DMS53 treated with DMSO at 0.1 percent for 48 hours (cell line): ENCODE measurements around the gene FRAS1.
"Not testable (repeated sequence)": the region's sequence is repeated elsewhere in the genome, so short reads cannot be mapped to it uniquely, and the experiment has no call there.

Experiments used
- DNase-seq: peaks from one replicate; lab custom pipeline; 2025; ENCODE audit not compliant: unreplicated experiment; lab: John Stamatoyannopoulos, UW

The FRAS1 gene

GRCh38 chr4:78057600-78058550, 752 bp downstream of the FRAS1 start:
- DNase-seq: peak; percentile 29

GRCh38 chr4:78058591-78059523, 1.7 kb downstream of the FRAS1 start:
- peak; percentile 12 for DNase-seq

GRCh38 chr4:78059524-78059889, 2.4 kb downstream of the FRAS1 start:
- DNase-seq: peak; percentile 76

GRCh38 chr4:78059938-78060337, 2.8 kb downstream of the FRAS1 start:
- DNase-seq: no peak

GRCh38 chr4:78061939-78062570, 4.9 kb downstream of the FRAS1 start:
- DNase-seq: no peak

- no peak for DNase-seq
Measured at GRCh38 chr4:78065508-78066192, 8.5 kb downstream of the FRAS1 start.

GRCh38 chr4:78068481-78068880, 11.4 kb downstream of the FRAS1 start:
- no peak for DNase-seq

- no peak for DNase-seq
Measured at GRCh38 chr4:78069319-78069718, 12.2 kb downstream of the FRAS1 start.

GRCh38 chr4:78069859-78070258, 12.7 kb downstream of the FRAS1 start:
- DNase-seq: no peak

- DNase-seq: no peak
Measured at GRCh38 chr4:78070731-78071282, 13.7 kb downstream of the FRAS1 start.

GRCh38 chr4:78074759-78075158, 17.6 kb downstream of the FRAS1 start:
- DNase-seq: no peak

- DNase-seq: no peak
Measured at GRCh38 chr4:78075986-78076385, 18.9 kb downstream of the FRAS1 start.

- DNase-seq: no peak
Measured at GRCh38 chr4:78078101-78078500, 21.0 kb downstream of the FRAS1 start.

- no peak for DNase-seq
Measured at GRCh38 chr4:78079726-78080430, 22.8 kb downstream of the FRAS1 start.

GRCh38 chr4:78081541-78081940, 24.4 kb downstream of the FRAS1 start:
- no peak for DNase-seq

- DNase-seq: no peak
Measured at GRCh38 chr4:78083035-78083434, 25.9 kb downstream of the FRAS1 start.

GRCh38 chr4:78091534-78091933, 34.4 kb downstream of the FRAS1 start:
- no peak for DNase-seq

- DNase-seq: not testable (repeated sequence)
Measured at GRCh38 chr4:78092350-78092749, 35.2 kb downstream of the FRAS1 start.

- no peak for DNase-seq
Measured at GRCh38 chr4:78092850-78093249, 35.7 kb downstream of the FRAS1 start.

GRCh38 chr4:78095081-78095480, 38.0 kb downstream of the FRAS1 start:
- DNase-seq: no peak
